ENCODE data around the gene FAM9B. TPM values are rescaled to one million over a fixed set of nuclear protein-coding genes. Genes with fewer than 3 reads are reported as not detected.

The FAM9B gene
- total RNA-seq, 2 donors from 2014 or later, result not detected

GRCh38 chrX:8987672-8988250 lies 46.2 kb downstream of the FAM9B start:
- no peak for ATAC-seq
- intact Hi-C loops (cut with DNase I, micrococcal nuclease), result no loop called here
- no peak for DNase-seq

DNA sequence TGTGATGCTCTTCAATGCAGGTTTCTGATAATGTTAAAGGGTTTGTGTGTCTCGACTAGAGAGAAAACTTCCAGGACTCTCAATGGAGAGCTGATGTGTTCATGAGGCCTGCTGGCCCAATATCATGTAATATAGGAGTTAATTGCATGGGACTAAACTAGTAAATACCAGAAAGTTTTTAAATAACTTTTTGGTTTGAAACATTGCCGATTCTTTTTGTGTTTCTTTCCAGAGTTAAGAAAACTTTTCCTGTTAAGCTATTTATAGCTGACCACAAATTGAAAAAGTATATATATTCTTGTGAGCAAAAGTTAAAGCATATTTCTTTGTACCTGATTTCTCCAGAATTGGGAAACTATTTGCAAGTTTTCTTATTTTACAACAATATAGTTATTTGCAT lies 49.7 kb downstream of the FAM9B start:
- DNase-seq (no peak), ATAC-seq (no peak)

GRCh38 chrX:8981723-8982122 lies 52.2 kb downstream of the FAM9B start:
- intact Hi-C loops (cut with DNase I, micrococcal nuclease), result no loop called here
- no peak for ATAC-seq
- DNase-seq, result no peak

More for the DNA sequence above, 49.7 kb downstream of the FAM9B start:
- intact Hi-C loops (cut with DNase I, micrococcal nuclease), result no loop called here

DNA sequence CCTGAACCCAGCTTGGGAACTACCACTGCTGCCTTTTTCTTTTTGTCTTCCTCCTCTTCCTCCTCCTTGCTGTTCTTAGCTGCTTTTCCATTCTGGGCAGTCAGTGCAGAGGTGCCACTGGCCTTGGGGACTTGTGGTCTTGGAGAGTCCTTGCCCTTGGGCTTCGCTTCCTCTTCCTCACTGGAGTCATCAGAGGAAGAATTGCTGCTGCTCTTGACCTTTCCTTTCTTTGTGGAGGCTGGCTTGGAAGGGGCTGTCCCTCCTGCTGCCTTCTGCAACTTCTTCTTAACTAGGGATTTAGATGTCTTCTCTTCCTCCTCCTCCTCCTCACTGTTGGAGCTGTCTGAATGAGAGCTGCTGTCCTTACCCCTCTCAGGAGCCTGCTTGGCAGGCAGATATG lies 53.2 kb downstream of the FAM9B start:
- DNase-seq, result no peak
- no peak for ATAC-seq
- intact Hi-C loops (cut with DNase I, micrococcal nuclease), result no loop called here

Other genes with a start within 250 kb of the FAM9B start
- gene FAM9A, start 232.7 kb downstream of the FAM9B start, total RNA-seq, result not detected

Data from left colon (tissue), 2 donors.